Thymus (tissue), 11 donors: ENCODE data around the gene ZP1. TPM values are rescaled to one million over a fixed set of nuclear protein-coding genes. Genes with fewer than 3 reads are reported as not detected.

Experiments used
- DNase-seq, 9 donors: peaks; one replicate each; pipeline ENCODE4 v3.0.0-alpha.2; 2013; ENCODE audit warnings: low spot score in 9 of 9, low read depth in 6 of 9, missing footprints in 1 of 9
- H3K27ac ChIP-seq, 2 donors: one replicate each; pipeline ENCODE4 v1.5.1; 2013; ENCODE audit warnings: control low read depth in 1 of 2, low read depth in 1 of 2, low read length in 1 of 2, mild to moderate bottlenecking in 1 of 2, moderate library complexity in 1 of 2
- H3K27me3 ChIP-seq, 2 donors: one replicate each; pipeline ENCODE4 v1.5.1; 2013; ENCODE audit warnings: low read length in 1 of 2; ENCODE audit not compliant: control insufficient read depth in 2 of 2, insufficient read depth in 1 of 2
- H3K36me3 ChIP-seq, 2 donors: one replicate each; pipeline ENCODE4 v1.5.1; 2013; ENCODE audit warnings: low read length in 1 of 2, mild to moderate bottlenecking in 1 of 2, moderate library complexity in 1 of 2; ENCODE audit not compliant: control insufficient read depth in 2 of 2, insufficient read depth in 2 of 2
- H3K4me1 ChIP-seq, 2 donors: one replicate each; pipeline ENCODE4 v1.5.1; 2013; ENCODE audit warnings: low read length in 2 of 2; ENCODE audit not compliant: control insufficient read depth in 2 of 2, insufficient read depth in 2 of 2
- H3K4me3 ChIP-seq, 2 donors: one replicate each; pipeline ENCODE4 v1.5.1; 2013; ENCODE audit warnings: low read length in 2 of 2, control low read depth in 1 of 2, mild to moderate bottlenecking in 1 of 2
- H3K9me3 ChIP-seq, 2 donors: one replicate each; pipeline ENCODE4 v1.5.1; 2013; ENCODE audit warnings: low read length in 1 of 2, mild to moderate bottlenecking in 1 of 2; ENCODE audit not compliant: control insufficient read depth in 2 of 2, insufficient read depth in 1 of 2
- WGBS: extraction: QIAGEN DNeasy Blood & Tissue Kit; methylation state at CpG from one replicate; pipeline ENCODE4 v1.1.7; 2013; 5-methylcytosine and 5-hydroxymethylcytosine counted together
- polyA plus RNA-seq: library from polyadenylated mRNA; stranded (reverse); fragments of 200-250 nt; gene quantifications from one replicate; pipeline ENCODE4 v1.2.3, GENCODE V29; 2013
- total RNA-seq: library from RNA; stranded (reverse); fragments of 120-200 nt; gene quantifications from one replicate; pipeline ENCODE4 v1.2.4, GENCODE V29; 2013
- donor health status: healthy.

The ZP1 gene
- total and polyA plus RNA-seq, 2 donors = 1.5 to 1.6 TPM

DNA sequence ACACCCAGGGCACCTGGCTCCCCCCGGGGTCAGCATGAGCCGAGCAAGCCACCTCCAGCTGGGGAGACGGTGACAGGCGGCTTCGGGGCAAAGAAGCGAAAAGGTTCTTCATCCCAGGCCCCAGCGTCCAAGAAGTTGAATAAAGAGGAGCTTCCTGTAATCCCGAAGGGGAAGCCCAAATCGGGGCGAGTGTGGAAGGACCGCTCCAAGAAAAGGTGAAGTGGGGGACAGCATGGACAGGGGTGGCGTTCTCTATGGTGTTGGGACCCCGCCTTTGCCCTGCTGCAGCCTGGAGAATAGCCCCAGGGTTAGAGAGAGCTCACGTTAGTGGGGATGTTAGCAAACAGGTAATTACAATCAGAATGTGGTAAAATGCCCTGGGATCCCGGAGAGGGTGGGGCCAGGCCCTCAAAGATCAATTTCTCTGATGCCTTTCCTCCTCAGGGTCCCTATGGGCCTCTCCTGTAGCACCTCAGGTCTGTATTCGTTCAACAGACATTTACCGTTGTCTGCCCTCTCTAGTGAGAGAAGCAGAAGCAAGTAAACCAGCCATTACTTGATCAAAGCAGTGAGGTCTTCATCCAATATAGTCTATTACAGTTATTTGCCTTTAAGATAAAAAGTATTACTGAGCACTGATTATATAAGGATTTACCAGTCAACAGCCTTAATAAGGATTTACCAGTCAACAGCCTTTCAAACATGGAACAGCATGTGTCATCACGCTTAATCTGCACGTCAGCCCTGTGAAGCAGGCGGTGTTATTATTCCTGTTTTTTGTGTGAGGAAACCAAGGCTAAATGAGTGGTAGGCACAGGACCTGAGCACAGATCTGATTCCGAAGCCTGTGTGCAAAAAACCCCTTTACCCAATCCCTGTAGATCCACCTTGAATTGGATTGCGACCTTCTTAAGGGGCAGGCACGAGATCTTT, 24.4 kb upstream of the ZP1 start:
- Histone ChIP-seq H3K4me3 (peak overlapping the region; percentile 53 to 89), H3K27ac (peak overlapping the region in 1 of 2 donors; percentile 64), H3K27me3 (no peaks in the 10 kb centered on the region), H3K4me1 (peaks cover 23 to 68% of the 10 kb centered on the region in 2 donors), H3K9me3 (no peaks in the 10 kb centered on the region), H3K36me3 (peaks cover 10 to 18% of the 10 kb centered on the region in 2 donors)
- 24% methylated on average over 23 of the region's 23 CpGs for WGBS
- DNase-seq = no peak

DNA sequence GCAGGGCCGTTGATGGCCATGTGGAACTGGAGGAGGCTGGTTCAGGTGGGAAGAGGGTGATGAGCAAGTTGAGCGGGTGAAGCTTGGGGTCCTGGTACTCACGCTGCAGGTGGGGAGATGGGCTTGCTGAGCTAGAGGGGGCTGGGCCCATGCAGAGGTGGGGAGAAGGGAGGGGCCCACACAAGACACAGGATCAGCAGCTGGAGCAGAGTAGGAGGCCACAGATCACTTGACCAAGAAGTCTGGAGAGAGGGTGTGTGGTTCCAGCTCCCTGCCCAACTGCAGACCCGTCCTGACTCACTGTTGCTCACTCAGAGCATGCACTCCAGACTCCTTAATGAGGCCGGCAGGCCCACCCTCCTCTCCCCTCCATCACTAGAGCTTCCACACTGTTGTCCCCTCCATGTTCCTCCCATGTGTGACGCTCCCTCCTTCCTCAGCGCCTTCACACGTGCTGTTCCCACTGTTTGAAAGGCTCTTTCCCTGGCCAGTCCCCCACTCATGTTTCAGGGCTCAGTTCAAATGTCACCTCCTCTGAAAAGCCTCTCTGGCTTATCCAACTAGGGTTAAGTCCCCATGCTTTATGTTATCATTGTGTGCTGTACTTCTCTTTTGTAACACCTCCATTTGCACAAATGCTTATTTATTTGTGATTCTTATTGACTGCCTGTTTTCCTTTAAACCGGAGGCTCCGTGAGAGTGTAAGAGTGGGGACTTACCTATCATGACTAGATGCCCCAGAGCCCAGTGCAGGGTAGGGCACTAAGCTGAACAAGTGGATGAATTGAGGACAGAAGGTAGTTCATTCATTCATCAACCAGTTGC, 23.1 kb upstream of the ZP1 start:
- peaks cover 24 to 31% of the 10 kb centered on the region in 2 donors for H3K36me3 ChIP-seq
- WGBS = 83% methylated on average over 10 of the region's 10 CpGs
- no peak overlapping the region for H3K4me3 ChIP-seq
- H3K27ac ChIP-seq = no peak overlapping the region
- H3K27me3 ChIP-seq = no peaks in the 10 kb centered on the region
- no peaks in the 10 kb centered on the region for H3K9me3 ChIP-seq
- DNase-seq = no peak
- peaks cover 20 to 55% of the 10 kb centered on the region in 2 donors for H3K4me1 ChIP-seq

DNA sequence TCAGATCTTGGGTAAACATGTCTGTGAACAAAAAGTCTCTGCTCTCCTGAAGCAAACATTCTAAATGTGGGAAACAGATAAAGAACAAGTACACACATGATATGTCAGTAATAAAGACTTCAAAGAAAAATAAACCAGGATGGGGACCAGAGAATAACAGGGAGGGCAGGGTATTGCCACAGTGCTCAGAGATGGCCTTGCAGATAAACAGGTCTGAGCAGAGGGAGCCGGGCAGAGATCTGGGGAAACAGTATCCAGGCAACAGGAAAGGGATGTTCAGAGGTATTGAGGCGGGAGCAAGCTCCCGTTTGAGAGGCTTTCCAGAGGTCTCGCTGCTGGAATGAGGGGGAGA, 22.5 kb upstream of the ZP1 start:
- no peak for DNase-seq
- Histone ChIP-seq H3K4me3 (no peak overlapping the region), H3K27ac (no peak overlapping the region), H3K9me3 (no peaks in the 10 kb centered on the region), H3K27me3 (no peaks in the 10 kb centered on the region), H3K36me3 (peaks cover 29 to 35% of the 10 kb centered on the region in 2 donors), H3K4me1 (peaks cover 20 to 51% of the 10 kb centered on the region in 2 donors)
- 77% methylated on average over 4 of the region's 4 CpGs for WGBS

DNA sequence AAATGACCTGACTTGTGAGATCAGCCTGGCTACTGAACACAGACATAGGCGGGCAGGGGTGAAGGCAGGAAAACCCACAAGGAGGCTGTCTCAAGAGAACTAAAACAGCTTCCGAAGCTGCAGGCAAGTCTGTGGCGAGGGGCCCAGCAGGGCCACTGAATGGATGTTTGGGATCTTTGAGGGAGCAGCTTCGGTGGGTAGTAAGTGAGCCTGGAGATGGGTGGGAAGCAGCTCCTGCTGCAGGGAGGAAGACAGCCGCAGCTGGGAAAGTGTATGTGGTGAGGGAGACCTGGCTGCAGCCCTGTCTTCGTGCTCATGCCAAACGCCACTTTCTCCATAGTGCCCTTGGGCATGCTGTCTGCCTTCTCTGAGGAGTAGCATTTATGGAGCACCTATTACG, 22.0 kb upstream of the ZP1 start:
- peaks cover 34 to 40% of the 10 kb centered on the region in 2 donors for H3K36me3 ChIP-seq
- no peak for DNase-seq
- peaks cover 20 to 51% of the 10 kb centered on the region in 2 donors for H3K4me1 ChIP-seq
- no peak overlapping the region for H3K4me3 ChIP-seq
- H3K27ac ChIP-seq = no peak overlapping the region
- H3K27me3 ChIP-seq = no peaks in the 10 kb centered on the region
- no peaks in the 10 kb centered on the region for H3K9me3 ChIP-seq
- WGBS = 95% methylated on average over 8 of the region's 8 CpGs

DNA sequence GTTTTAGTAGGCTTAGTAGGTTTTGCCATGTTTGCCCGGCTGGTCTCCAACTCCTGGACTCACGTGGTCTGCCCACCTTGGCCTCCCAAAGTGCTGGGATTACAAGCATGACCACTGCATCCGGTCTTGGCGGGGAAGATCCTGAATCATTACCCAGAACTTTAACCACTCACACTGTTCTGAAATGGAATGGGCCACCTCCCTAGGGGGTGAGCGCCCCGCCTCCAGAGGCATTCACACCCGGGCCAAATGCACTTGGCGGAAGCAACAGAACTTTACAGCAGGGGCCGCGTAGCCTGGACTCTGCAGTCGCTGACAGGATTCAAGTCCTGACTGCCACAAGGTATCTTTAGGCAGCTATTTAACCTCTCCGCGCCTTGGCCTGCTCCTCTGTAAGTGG, 20.1 kb upstream of the ZP1 start:
- peaks cover 53 to 58% of the 10 kb centered on the region in 2 donors for H3K36me3 ChIP-seq
- H3K27me3 ChIP-seq = no peaks in the 10 kb centered on the region
- WGBS = 76% methylated on average over 13 of the region's 13 CpGs
- H3K4me1 ChIP-seq = peaks cover 20 to 38% of the 10 kb centered on the region in 2 donors
- H3K9me3 ChIP-seq = no peaks in the 10 kb centered on the region
- H3K4me3 ChIP-seq = no peak overlapping the region
- no peak for DNase-seq
- H3K27ac ChIP-seq = no peak overlapping the region

DNA sequence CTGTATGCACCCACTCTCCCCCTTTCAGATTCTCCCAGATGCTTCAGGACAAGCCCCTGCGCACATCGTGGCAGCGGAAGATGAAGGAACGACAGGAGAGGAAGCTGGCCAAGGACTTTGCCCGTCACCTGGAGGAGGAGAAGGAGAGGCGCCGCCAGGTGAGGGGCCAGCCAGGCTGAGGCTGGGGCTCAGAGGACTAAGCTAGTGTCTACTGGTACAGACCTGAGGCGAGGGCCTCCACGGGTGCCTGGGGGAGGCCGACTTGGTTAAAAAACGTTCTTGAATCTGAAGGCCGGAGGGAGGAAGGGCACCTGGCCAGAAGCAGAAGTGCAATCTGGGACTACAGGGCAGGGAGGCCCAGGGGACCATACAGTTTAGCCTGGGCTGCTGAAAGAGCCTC, 19.4 kb upstream of the ZP1 start:
- H3K27me3 ChIP-seq = no peaks in the 10 kb centered on the region
- H3K4me3 ChIP-seq = no peak overlapping the region
- no peaks in the 10 kb centered on the region for H3K9me3 ChIP-seq
- 96% methylated on average over 12 of the region's 12 CpGs for WGBS
- DNase-seq = no peak
- H3K27ac ChIP-seq = no peak overlapping the region
- H3K4me1 ChIP-seq = peaks cover 14 to 32% of the 10 kb centered on the region in 2 donors
- peaks cover 59% of the 10 kb centered on the region in 2 donors for H3K36me3 ChIP-seq

DNA sequence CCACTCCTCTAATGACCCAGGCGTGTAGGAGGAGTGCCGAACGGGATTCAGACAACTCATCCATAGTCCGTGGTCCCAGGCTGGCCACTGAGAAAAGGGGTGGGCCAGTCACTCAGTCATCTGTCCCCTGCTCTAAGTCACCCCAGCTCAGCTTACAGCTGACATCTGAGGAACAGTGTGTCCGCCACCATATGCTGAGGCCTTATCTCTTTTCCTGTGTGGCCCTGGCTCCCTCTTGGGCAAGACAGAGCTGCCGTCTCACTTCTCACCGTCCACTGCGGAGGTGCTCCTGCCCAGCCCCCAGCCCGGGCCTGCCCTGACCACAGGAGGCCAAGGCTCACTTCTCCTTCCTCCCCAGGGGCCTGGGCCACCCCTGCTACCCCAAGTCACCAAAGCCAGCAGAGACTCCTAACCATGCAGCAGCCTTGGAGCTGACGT, 18.6 kb upstream of the ZP1 start:
- Histone ChIP-seq H3K27me3 (no peaks in the 10 kb centered on the region), H3K4me1 (peaks cover 9 to 32% of the 10 kb centered on the region in 2 donors), H3K36me3 (peaks cover 66 to 67% of the 10 kb centered on the region in 2 donors), H3K9me3 (no peaks in the 10 kb centered on the region), H3K4me3 (no peak overlapping the region), H3K27ac (no peak overlapping the region)
- 96% methylated on average over 10 of the region's 10 CpGs for WGBS
- no peak for DNase-seq

DNA sequence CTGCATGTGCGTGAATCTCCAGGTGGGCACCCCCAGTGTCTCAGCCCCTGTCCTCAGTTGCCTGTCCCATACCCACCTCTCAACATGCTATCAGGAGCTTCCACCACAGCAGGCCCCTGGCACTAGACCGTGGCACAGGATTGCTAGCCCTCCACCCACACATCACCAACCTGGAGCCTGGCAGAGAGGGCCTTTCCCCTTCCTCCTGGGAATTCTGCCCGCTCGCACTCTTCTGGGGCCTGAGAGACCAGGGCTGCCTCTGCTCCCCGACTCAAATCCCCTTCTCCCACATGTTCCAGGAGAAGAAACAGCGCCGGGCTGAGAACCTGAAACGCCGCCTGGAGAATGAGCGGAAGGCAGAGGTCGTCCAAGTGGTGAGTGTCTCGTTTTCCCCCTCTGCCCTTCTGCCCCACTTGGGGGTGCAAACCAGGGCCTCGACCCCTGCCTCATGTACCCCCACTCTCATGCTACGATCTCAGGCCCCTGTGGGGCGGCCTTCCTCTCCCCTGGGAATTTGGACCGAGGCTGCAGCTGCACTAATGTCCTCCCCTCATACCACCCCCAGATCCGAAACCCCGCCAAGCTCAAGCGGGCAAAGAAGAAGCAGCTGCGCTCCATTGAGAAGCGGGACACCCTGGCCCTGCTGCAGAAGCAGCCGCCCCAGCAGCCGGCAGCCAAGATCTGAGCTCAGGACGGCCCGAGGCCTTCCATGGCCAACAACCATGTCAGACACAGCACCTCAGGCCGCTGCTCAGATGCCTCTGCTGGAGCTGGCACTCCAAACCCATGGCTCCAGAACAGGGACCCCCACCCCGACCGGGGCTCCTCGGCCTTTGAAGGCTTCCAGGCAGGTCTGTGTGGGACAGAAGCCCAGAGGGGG, 17.5 kb upstream of the ZP1 start:
- Histone ChIP-seq H3K9me3 (no peaks in the 10 kb centered on the region), H3K36me3 (peaks cover 66% of the 10 kb centered on the region in 2 donors), H3K4me1 (peaks cover 13 to 32% of the 10 kb centered on the region in 2 donors), H3K27ac (no peak overlapping the region), H3K4me3 (no peak overlapping the region), H3K27me3 (no peaks in the 10 kb centered on the region)
- 96% methylated on average over 29 of the region's 29 CpGs for WGBS
- no peak for DNase-seq
